HEK293 (cell line): ENCODE data around the gene STRA8.

Experiments used
- CTCF ChIA-PET: fragments of 350-600 bp; formaldehyde crosslinking; extraction: SDS; loops from one replicate; lab custom pipeline; 2021; ENCODE audit warnings: antibody characterized with exemption; lab: Yijun Ruan, JAX
- POLR2A ChIA-PET: fragments of 300-600 bp; formaldehyde crosslinking; extraction: SDS; loops from one replicate; lab custom pipeline; 2020; ENCODE audit warnings: antibody characterized with exemption, inconsistent platforms; lab: Yijun Ruan, JAX
- H3K27ac ChIP-seq: fragments of 200-500 bp; sonication (Bioruptor generic); 2 replicates; pipeline ENCODE4 v1.5.1; 2014; ENCODE audit warnings: low read depth, low read length, control low read depth, inconsistent platforms; ENCODE audit errors: extremely low read depth
- H3K36me3 ChIP-seq, 2 experiments: fragments of 200-500 bp in 1 of 2; sonication (Bioruptor generic) in 1 of 2; 1 replicate in 1 of 2; 2 replicates in 1 of 2; pipeline ENCODE4 v1.5.1; 2014 to 2017; ENCODE audit warnings: inconsistent platforms in 2 of 2, low read length in 2 of 2; ENCODE audit not compliant: control insufficient read depth in 2 of 2, insufficient read depth in 1 of 2
- H3K4me1 ChIP-seq: fragments of 200-500 bp; sonication (Bioruptor generic); 2 replicates; pipeline ENCODE4 v1.5.1; 2014; ENCODE audit warnings: mild to moderate bottlenecking, low read length, inconsistent platforms; ENCODE audit not compliant: control insufficient read depth, insufficient read depth
- H3K4me3 ChIP-seq: 2 replicates; pipeline ENCODE4 v1.5.1; 2011; ENCODE audit warnings: low read depth, mild to moderate bottlenecking, control low read depth, low read length, moderate library complexity
- H3K9me3 ChIP-seq: fragments of 200-500 bp; sonication (Bioruptor generic); 2 replicates; pipeline ENCODE4 v1.5.1; 2014; ENCODE audit warnings: low read depth, low read length, inconsistent platforms; ENCODE audit not compliant: control insufficient read depth, insufficient read depth
- BCL11B ChIP-seq: fragments of 450-650 bp; formaldehyde crosslinking; IDR thresholded peaks from 2 replicates; pipeline ENCODE4 v1.5.1; 2016; ENCODE audit warnings: low read depth, missing biosample characterization, missing genetic modification characterization
- FEZF1 ChIP-seq: fragments of 450-650 bp; formaldehyde crosslinking; IDR thresholded peaks from 2 replicates; pipeline ENCODE4 v1.5.1; 2016; ENCODE audit warnings: missing biosample characterization, missing genetic modification characterization
- KLF10 ChIP-seq: fragments of 450-650 bp; IDR thresholded peaks from 2 replicates; pipeline ENCODE4 v1.5.1; 2018; ENCODE audit warnings: missing biosample characterization, mild to moderate bottlenecking, missing genetic modification characterization
- KLF17 ChIP-seq: fragments of 450-650 bp; formaldehyde crosslinking; IDR thresholded peaks from 2 replicates; pipeline ENCODE4 v1.5.1; 2016; ENCODE audit warnings: missing biosample characterization, missing genetic modification characterization
- PATZ1 ChIP-seq: fragments of 450-650 bp; formaldehyde crosslinking; IDR thresholded peaks from 2 replicates; pipeline ENCODE4 v1.5.1; 2016; ENCODE audit warnings: missing biosample characterization, missing genetic modification characterization
- PBX3 ChIP-seq: sonication (generic); formaldehyde crosslinking; IDR thresholded peaks from 2 replicates; pipeline ENCODE4 v1.8.1; 2022; ENCODE audit warnings: mild to moderate bottlenecking, moderate library complexity, missing genetic modification reagents
- PRDM1 ChIP-seq: fragments of 450-650 bp; formaldehyde crosslinking; IDR thresholded peaks from 2 replicates; pipeline ENCODE4; 2016; ENCODE audit warnings: missing biosample characterization, missing genetic modification characterization
- ZBTB21 ChIP-seq: fragments of 450-650 bp; formaldehyde crosslinking; IDR thresholded peaks from 2 replicates; pipeline ENCODE4 v1.5.1; 2017; ENCODE audit warnings: missing biosample characterization, missing genetic modification characterization
- ZBTB8A ChIP-seq: fragments of 450-650 bp; formaldehyde crosslinking; IDR thresholded peaks from 2 replicates; pipeline ENCODE4 v1.5.1; 2016; ENCODE audit warnings: missing biosample characterization, missing genetic modification characterization
- ZFP37 ChIP-seq: fragments of 450-650 bp; formaldehyde crosslinking; IDR thresholded peaks from 2 replicates; pipeline ENCODE4 v1.5.1; 2016; ENCODE audit warnings: missing biosample characterization, missing genetic modification characterization
- ZNF157 ChIP-seq: fragments of 450-650 bp; formaldehyde crosslinking; IDR thresholded peaks from 2 replicates; pipeline ENCODE4 v1.5.1; 2016; ENCODE audit warnings: missing biosample characterization, missing genetic modification characterization
- ZNF19 ChIP-seq: fragments of 450-650 bp; formaldehyde crosslinking; IDR thresholded peaks from 2 replicates; pipeline ENCODE4; 2016; ENCODE audit warnings: missing biosample characterization, missing genetic modification characterization, low read depth
- ZNF23 ChIP-seq: fragments of 450-650 bp; formaldehyde crosslinking; IDR thresholded peaks from 2 replicates; pipeline ENCODE4 v1.5.1; 2016; ENCODE audit warnings: missing biosample characterization, missing genetic modification characterization, borderline replicate concordance
- ZNF292 ChIP-seq: fragments of 450-650 bp; formaldehyde crosslinking; IDR thresholded peaks from 2 replicates; pipeline ENCODE4 v1.5.1; 2016; ENCODE audit warnings: low read depth, missing biosample characterization, missing genetic modification characterization, borderline replicate concordance
- ZNF311 ChIP-seq: fragments of 450-650 bp; formaldehyde crosslinking; IDR thresholded peaks from 2 replicates; pipeline ENCODE4 v1.5.1; 2017; ENCODE audit warnings: missing biosample characterization, missing genetic modification characterization, borderline replicate concordance
- ZNF404 ChIP-seq: fragments of 450-650 bp; formaldehyde crosslinking; IDR thresholded peaks from 2 replicates; pipeline ENCODE4 v1.5.1; 2017; ENCODE audit warnings: missing biosample characterization, missing genetic modification characterization
- ZNF501 ChIP-seq: fragments of 450-650 bp; formaldehyde crosslinking; IDR thresholded peaks from 2 replicates; pipeline ENCODE4 v1.5.1; 2016; ENCODE audit warnings: missing biosample characterization, missing genetic modification characterization
- ZNF555 ChIP-seq: fragments of 450-650 bp; formaldehyde crosslinking; conservative IDR thresholded peaks from 2 replicates; pipeline ENCODE4 v1.5.1; 2017; ENCODE audit warnings: missing biosample characterization, mild to moderate bottlenecking, missing genetic modification characterization, inconsistent platforms
- ZNF558 ChIP-seq: fragments of 450-650 bp; formaldehyde crosslinking; IDR thresholded peaks from 2 replicates; pipeline ENCODE4 v1.5.1; 2016; ENCODE audit warnings: missing biosample characterization, missing genetic modification characterization
- ZNF600 ChIP-seq: fragments of 450-650 bp; formaldehyde crosslinking; IDR thresholded peaks from 2 replicates; pipeline ENCODE4 v1.5.1; 2016; ENCODE audit warnings: missing biosample characterization, missing genetic modification characterization
- ZNF621 ChIP-seq: fragments of 450-650 bp; formaldehyde crosslinking; IDR thresholded peaks from 2 replicates; pipeline ENCODE4 v1.5.1; 2017; ENCODE audit warnings: missing biosample characterization, missing genetic modification characterization
- ZNF623 ChIP-seq: fragments of 450-650 bp; formaldehyde crosslinking; IDR thresholded peaks from 2 replicates; pipeline ENCODE4 v1.5.1; 2016; ENCODE audit warnings: missing biosample characterization, missing genetic modification characterization
- ZNF626 ChIP-seq: fragments of 450-650 bp; sonication (Bioruptor Pico); formaldehyde crosslinking; IDR thresholded peaks from 2 replicates; pipeline ENCODE4 v1.5.1; 2018; ENCODE audit warnings: missing biosample characterization, missing genetic modification characterization, inconsistent platforms
- ZNF639 ChIP-seq: fragments of 450-650 bp; formaldehyde crosslinking; IDR thresholded peaks from 2 replicates; pipeline ENCODE4 v1.5.1; 2016; ENCODE audit warnings: missing biosample characterization, missing genetic modification characterization
- ZNF645 ChIP-seq: fragments of 450-650 bp; formaldehyde crosslinking; IDR thresholded peaks from 2 replicates; pipeline ENCODE4; 2016; ENCODE audit warnings: missing biosample characterization, missing genetic modification characterization
- ZNF660 ChIP-seq: fragments of 450-650 bp; IDR thresholded peaks from 2 replicates; pipeline ENCODE4 v1.5.1; 2018; ENCODE audit warnings: missing biosample characterization, mild to moderate bottlenecking, missing genetic modification characterization
- ZNF843 ChIP-seq: fragments of 450-650 bp; formaldehyde crosslinking; IDR thresholded peaks from 2 replicates; pipeline ENCODE4 v1.5.1; 2016; ENCODE audit warnings: missing biosample characterization, missing genetic modification characterization
- ZXDB ChIP-seq: fragments of 450-650 bp; formaldehyde crosslinking; IDR thresholded peaks from 2 replicates; pipeline ENCODE4 v1.5.1; 2016; ENCODE audit warnings: missing biosample characterization, missing genetic modification characterization

STRA8 gene

GRCh38 chr7:135200821-135201331 lies 32.8 kb upstream of the STRA8 start (continued):
- TF ChIP-seq ZXDB (tag by site-specific recombination): 0 out of 2 replicates have a peak, but pooled peaks have one; percentile 36
- TF ChIP-seq PATZ1: 0 out of 2 replicates have a peak, but pooled peaks have one; percentile 28
- TF ChIP-seq KLF17 (tag by site-specific recombination): peak; percentile 76
- no peak for TF ChIP-seq ZNF555 (tag by site-specific recombination)
- peak; percentile 19; the same call in 1 of the 2 replicates for TF ChIP-seq PRDM1
- TF ChIP-seq, all 188 proteins: peak for 25

- TF ChIP-seq ZBTB8A (tag by site-specific recombination) (0 out of 2 replicates have a peak, but pooled peaks have one; percentile 7), PBX3 (no peak), ZNF501 (tag by site-specific recombination) (0 out of 2 replicates have a peak, but pooled peaks have one; percentile 9)
- ChIA-PET CTCF (no interaction called here), POLR2A (interaction anchor here (1.1 kb wide), 1 partner anchor 10 kb away, joined by 3 read pairs; the partner anchor contains the start of gene WDR91)
- no peaks in the 10 kb centered on the region for H3K9me3 ChIP-seq
- peaks cover 5% of the 10 kb centered on the region for H3K4me1 ChIP-seq
- H3K4me3 ChIP-seq: no peak overlapping the region
- peaks cover 0 to 71% of the 10 kb centered on the region in 2 experiments; a peak in 2 of 3 replicates for H3K36me3 ChIP-seq
- no peak overlapping the region for H3K27ac ChIP-seq
Observed at GRCh38 chr7:135201350-135201749, 32.3 kb upstream of the STRA8 start.

GRCh38 chr7:135204341-135204749 lies 29.3 kb upstream of the STRA8 start:
- Histone ChIP-seq H3K27ac (no peak overlapping the region), H3K4me1 (peaks cover 11% of the 10 kb centered on the region), H3K4me3 (no peak overlapping the region), H3K36me3 (peaks cover 0 to 53% of the 10 kb centered on the region in 2 experiments; a peak in 2 of 3 replicates), H3K9me3 (no peaks in the 10 kb centered on the region)
- TF ChIP-seq ZNF623 (no peak), ZNF660 (tag by site-specific recombination) (no peak), ZNF23 (tag by site-specific recombination) (no peak), ZFP37 (tag by site-specific recombination) (no peak), ZNF157 (tag by site-specific recombination) (no peak), ZNF843 (tag by site-specific recombination) (no peak), ZNF292 (no peak), ZNF600 (tag by site-specific recombination) (no peak), FEZF1 (tag by site-specific recombination) (no peak), ZNF626 (tag by site-specific recombination) (no peak), KLF10 (tag by site-specific recombination) (no peak), ZNF621 (tag by site-specific recombination) (no peak), ZNF639 (no peak), ZNF645 (tag by site-specific recombination) (no peak), ZNF311 (tag by site-specific recombination) (no peak), ZNF19 (tag by site-specific recombination) (no peak), ZBTB21 (no peak), ZNF404 (tag by site-specific recombination) (no peak), ZNF558 (no peak), BCL11B (tag by site-specific recombination) (no peak)
- CTCF ChIA-PET: no interaction called here
- POLR2A ChIA-PET: no interaction called here
